SK-N-SH treated with all-trans-retinoic acid at 6 μM for 48 hours (cell line): ENCODE measurements around the gene SLC4A3.

Source experiments
- ESRRG ChIP-seq: fragments of 250-450 bp; sonication (Bioruptor Pico); IDR thresholded peaks from 2 replicates; pipeline ENCODE4 v1.6.1; 2021; ENCODE audit warnings: mild to moderate bottlenecking
- GLIS3 ChIP-seq: fragments of 250-450 bp; sonication (Bioruptor Pico); IDR thresholded peaks from 2 replicates; pipeline ENCODE4 v1.5.0; 2020; ENCODE audit warnings: mild to moderate bottlenecking, moderate library complexity
- ISL1 ChIP-seq: fragments of 250-450 bp; sonication (Bioruptor Pico); IDR thresholded peaks from 2 replicates; pipeline ENCODE4 v2.1.2; 2022; ENCODE audit warnings: mild to moderate bottlenecking, moderate library complexity

GRCh38 chr2:219671279-219671678, 43.8 kb downstream of the SLC4A3 start:
- TF ChIP-seq ESRRG (CRISPR knock-in tag) (no peak), ISL1 (no peak), GLIS3 (no peak)
